ENCODE data around the gene XCR1.

DNA sequence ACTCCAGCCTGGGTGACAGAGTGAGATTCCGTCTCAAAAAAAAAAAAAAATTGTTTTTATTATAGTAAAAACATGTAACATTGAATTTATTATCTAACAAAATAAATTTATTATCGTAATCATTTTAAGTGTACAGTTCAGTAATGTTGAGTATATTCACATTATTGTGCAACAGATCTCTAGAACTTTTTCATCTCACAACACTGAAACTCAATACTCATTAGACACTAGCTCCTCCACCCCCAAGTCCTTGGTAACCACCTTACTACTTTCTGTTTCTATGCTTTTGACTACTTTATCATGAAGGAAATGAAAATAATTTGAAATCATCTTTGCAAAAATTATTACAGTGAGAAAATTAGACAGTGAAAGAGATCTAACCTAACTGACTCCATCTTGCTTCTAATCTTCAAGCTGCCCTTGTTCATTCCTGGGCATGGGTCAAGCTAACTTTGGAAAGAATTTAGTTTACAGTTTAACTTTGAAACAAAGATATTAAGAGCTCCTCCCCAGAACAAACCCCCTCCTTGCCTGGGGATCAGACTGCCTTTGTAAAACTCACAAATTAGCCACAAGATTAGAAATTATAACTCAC lies 16.7 kb downstream of the XCR1 start:
- TF ChIP-seq ZNF232 (CRISPR knock-in tag; IDR thresholded peaks at IDR 0.05) (no peak), ZBTB21 (CRISPR knock-in tag; IDR thresholded peaks at IDR 0.05; ENCODE audit: borderline replicate concordance) (no peak), NFYB (CRISPR knock-in tag; conservative IDR thresholded peaks at IDR 0.05; ENCODE audit: low read depth) (no peak), KAT7 (CRISPR knock-in tag; IDR thresholded peaks at IDR 0.05; ENCODE audit: borderline replicate concordance) (no peak), NR1H2 (CRISPR knock-in tag; IDR thresholded peaks at IDR 0.05) (no peak), JUN (CRISPR knock-in tag; IDR thresholded peaks at IDR 0.05) (no peak)
- TF ChIP-seq, protein P1, sequence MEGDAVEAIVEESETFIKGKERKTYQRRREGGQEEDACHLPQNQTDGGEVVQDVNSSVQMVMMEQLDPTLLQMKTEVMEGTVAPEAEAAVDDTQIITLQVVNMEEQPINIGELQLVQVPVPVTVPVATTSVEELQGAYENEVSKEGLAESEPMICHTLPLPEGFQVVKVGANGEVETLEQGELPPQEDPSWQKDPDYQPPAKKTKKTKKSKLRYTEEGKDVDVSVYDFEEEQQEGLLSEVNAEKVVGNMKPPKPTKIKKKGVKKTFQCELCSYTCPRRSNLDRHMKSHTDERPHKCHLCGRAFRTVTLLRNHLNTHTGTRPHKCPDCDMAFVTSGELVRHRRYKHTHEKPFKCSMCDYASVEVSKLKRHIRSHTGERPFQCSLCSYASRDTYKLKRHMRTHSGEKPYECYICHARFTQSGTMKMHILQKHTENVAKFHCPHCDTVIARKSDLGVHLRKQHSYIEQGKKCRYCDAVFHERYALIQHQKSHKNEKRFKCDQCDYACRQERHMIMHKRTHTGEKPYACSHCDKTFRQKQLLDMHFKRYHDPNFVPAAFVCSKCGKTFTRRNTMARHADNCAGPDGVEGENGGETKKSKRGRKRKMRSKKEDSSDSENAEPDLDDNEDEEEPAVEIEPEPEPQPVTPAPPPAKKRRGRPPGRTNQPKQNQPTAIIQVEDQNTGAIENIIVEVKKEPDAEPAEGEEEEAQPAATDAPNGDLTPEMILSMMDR (IDR thresholded peaks at IDR 0.05) = no peak
- TF ChIP-seq, protein P2, sequence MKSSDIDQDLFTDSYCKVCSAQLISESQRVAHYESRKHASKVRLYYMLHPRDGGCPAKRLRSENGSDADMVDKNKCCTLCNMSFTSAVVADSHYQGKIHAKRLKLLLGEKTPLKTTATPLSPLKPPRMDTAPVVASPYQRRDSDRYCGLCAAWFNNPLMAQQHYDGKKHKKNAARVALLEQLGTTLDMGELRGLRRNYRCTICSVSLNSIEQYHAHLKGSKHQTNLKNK (CRISPR knock-in tag; IDR thresholded peaks at IDR 0.05) = no peak
- TF ChIP-seq, protein P3, sequence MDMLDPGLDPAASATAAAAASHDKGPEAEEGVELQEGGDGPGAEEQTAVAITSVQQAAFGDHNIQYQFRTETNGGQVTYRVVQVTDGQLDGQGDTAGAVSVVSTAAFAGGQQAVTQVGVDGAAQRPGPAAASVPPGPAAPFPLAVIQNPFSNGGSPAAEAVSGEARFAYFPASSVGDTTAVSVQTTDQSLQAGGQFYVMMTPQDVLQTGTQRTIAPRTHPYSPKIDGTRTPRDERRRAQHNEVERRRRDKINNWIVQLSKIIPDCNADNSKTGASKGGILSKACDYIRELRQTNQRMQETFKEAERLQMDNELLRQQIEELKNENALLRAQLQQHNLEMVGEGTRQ (CRISPR knock-in tag; IDR thresholded peaks at IDR 0.05) = no peak
- TF ChIP-seq, protein P4, sequence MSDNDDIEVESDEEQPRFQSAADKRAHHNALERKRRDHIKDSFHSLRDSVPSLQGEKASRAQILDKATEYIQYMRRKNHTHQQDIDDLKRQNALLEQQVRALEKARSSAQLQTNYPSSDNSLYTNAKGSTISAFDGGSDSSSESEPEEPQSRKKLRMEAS (CRISPR knock-in tag; IDR thresholded peaks at IDR 0.05) = no peak
